SU-DHL-6 (cell line): ENCODE measurements around the gene SPRY4.
"Not testable (repeated sequence)": the region's sequence is repeated elsewhere in the genome, so short reads cannot be mapped to it uniquely, and the experiment has no call there.

Experiments
- CTCF ChIP-seq: fragments of 200-600 bp; sonication (generic); IDR thresholded peaks from one replicate; pipeline ENCODE4 v1.5.1; 2017; ENCODE audit warnings: antibody characterized with exemption, mild to moderate bottlenecking, low read length, moderate library complexity; ENCODE audit not compliant: insufficient read depth, poor library complexity, severe bottlenecking
- EZH2phosphoT487 ChIP-seq: fragments of 200-600 bp; sonication (generic), shearing (Covaris generic); conservative IDR thresholded peaks from 2 replicates; pipeline ENCODE4 v1.6.1; 2018; ENCODE audit warnings: mild to moderate bottlenecking, antibody characterized with exemption, low read length, moderate library complexity, mixed read lengths

GRCh38 chr5:142362193-142362592 is 37.4 kb upstream of the SPRY4 start:
- TF ChIP-seq CTCF, EZH2phosphoT487: not testable (repeated sequence)
